ENCODE measurements around the gene TMEM270. TPM values are rescaled to one million over a fixed set of nuclear protein-coding genes. Genes with fewer than 3 reads are reported as not detected.
A peak's percentile ranks its signal among the peaks of the same experiment; 100 is the strongest.

Gene TMEM270
- total and polyA plus RNA-seq, 7 donors, result 0.39 TPM; not detected in 6

- intact Hi-C loops (cut with DNase I), result no loop called here
- no peak overlapping the region for H3K27ac ChIP-seq
- 77 to 83% methylated on average over 11 of the region's 11 CpGs for WGBS, 2 donors
- TF ChIP-seq POLR2AphosphoS5 (IDR thresholded peaks at IDR 0.05), result no peak
- no peaks in the 10 kb centered on the region for H3K27me3 ChIP-seq
- H3K4me3 ChIP-seq, result no peak overlapping the region
- no peak for DNase-seq
- no peaks in the 10 kb centered on the region for H3K36me3 ChIP-seq
- peaks cover 0 to 24% (median 17%) of the 10 kb centered on the region in 4 donors for H3K4me1 ChIP-seq
- H3K9me3 ChIP-seq, result no peaks in the 10 kb centered on the region
Measured at GRCh38 chr7:73823873-73824592, 36.9 kb upstream of the TMEM270 start.

DNA sequence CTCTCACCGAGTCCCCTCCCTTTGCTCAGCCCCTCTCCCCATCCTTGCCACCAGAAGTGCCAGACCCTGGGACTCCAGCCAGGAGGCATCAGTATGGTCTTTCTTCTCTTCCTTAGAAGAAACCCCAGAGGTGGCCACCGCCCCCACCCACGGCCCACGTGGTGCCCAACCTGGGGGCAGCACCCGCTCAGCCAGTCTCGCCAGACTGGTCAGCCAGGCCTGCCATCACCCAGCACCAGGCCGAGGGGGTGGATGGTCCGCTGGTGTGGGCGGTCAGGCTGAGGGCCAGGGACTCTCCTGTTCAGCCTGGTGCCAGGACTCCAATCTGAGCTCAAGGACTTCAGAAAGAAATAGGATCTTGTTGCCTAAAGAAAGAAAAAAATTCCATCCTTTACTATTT is 36.0 kb upstream of the TMEM270 start:
- Histone ChIP-seq H3K9me3 (no peaks in the 10 kb centered on the region), H3K4me3 (no peak overlapping the region), H3K36me3 (no peaks in the 10 kb centered on the region), H3K27me3 (no peaks in the 10 kb centered on the region), H3K27ac (no peak overlapping the region), H3K4me1 (peaks cover 0 to 24% (median 17%) of the 10 kb centered on the region in 4 donors)
- DNase-seq, result no peak
- WGBS, 2 donors, result 79 to 89% methylated on average over 9 of the region's 9 CpGs
- TF ChIP-seq EP300 (IDR thresholded peaks at IDR 0.05) (no peak), POLR2AphosphoS5 (IDR thresholded peaks at IDR 0.05) (no peak), POLR2A (IDR thresholded peaks at IDR 0.05) (no peak)
- TF ChIP-seq, protein P1, sequence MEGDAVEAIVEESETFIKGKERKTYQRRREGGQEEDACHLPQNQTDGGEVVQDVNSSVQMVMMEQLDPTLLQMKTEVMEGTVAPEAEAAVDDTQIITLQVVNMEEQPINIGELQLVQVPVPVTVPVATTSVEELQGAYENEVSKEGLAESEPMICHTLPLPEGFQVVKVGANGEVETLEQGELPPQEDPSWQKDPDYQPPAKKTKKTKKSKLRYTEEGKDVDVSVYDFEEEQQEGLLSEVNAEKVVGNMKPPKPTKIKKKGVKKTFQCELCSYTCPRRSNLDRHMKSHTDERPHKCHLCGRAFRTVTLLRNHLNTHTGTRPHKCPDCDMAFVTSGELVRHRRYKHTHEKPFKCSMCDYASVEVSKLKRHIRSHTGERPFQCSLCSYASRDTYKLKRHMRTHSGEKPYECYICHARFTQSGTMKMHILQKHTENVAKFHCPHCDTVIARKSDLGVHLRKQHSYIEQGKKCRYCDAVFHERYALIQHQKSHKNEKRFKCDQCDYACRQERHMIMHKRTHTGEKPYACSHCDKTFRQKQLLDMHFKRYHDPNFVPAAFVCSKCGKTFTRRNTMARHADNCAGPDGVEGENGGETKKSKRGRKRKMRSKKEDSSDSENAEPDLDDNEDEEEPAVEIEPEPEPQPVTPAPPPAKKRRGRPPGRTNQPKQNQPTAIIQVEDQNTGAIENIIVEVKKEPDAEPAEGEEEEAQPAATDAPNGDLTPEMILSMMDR (IDR thresholded peaks at IDR 0.05), result no peak
- intact Hi-C loops (cut with DNase I), result no loop called here

GRCh38 chr7:73827567-73828106 is 33.3 kb upstream of the TMEM270 start:
- no peaks in the 10 kb centered on the region for H3K36me3 ChIP-seq
- no peak overlapping the region for H3K4me3 ChIP-seq
- TF ChIP-seq, protein P1 (IDR thresholded peaks at IDR 0.05), result no peak
- TF ChIP-seq POLR2A (IDR thresholded peaks at IDR 0.05), result peak in 1 of 2 donors; percentile 8
- H3K9me3 ChIP-seq, result no peaks in the 10 kb centered on the region
- intact Hi-C loops (cut with DNase I), result no loop called here
- DNase-seq, result no peak
- H3K27me3 ChIP-seq, result peaks cover 0 to 7% (median 0%) of the 10 kb centered on the region in 3 donors
- WGBS, 2 donors, result 4 to 19% methylated on average over 11 of the region's 11 CpGs
- peak overlapping the region in 3 of 4 donors; percentile 10 to 28 (median 13) for H3K27ac ChIP-seq
- H3K4me1 ChIP-seq, result peaks cover 0 to 19% (median 15%) of the 10 kb centered on the region in 4 donors

- peaks cover 0 to 10% (median 0%) of the 10 kb centered on the region in 3 donors for H3K27me3 ChIP-seq
- no peak overlapping the region for H3K4me3 ChIP-seq
- H3K9me3 ChIP-seq, result no peaks in the 10 kb centered on the region
- intact Hi-C loops (cut with DNase I), result no loop called here
- no peaks in the 10 kb centered on the region for H3K36me3 ChIP-seq
- DNase-seq, result no peak
- H3K27ac ChIP-seq, result peak overlapping the region in 2 of 4 donors; percentile 2 to 28
- TF ChIP-seq POLR2A (IDR thresholded peaks at IDR 0.05) (no peak), EP300 (IDR thresholded peaks at IDR 0.05) (no peak), POLR2AphosphoS5 (IDR thresholded peaks at IDR 0.05) (peak in 1 of 4 donors; percentile 38)
- TF ChIP-seq, protein P1 (IDR thresholded peaks at IDR 0.05), result no peak
- H3K4me1 ChIP-seq, result peaks cover 0 to 13% (median 13%) of the 10 kb centered on the region in 4 donors
- WGBS, 2 donors, result 11 to 60% methylated on average over 14 of the region's 14 CpGs
Measured at GRCh38 chr7:73828107-73828803, 32.7 kb upstream of the TMEM270 start.

DNA sequence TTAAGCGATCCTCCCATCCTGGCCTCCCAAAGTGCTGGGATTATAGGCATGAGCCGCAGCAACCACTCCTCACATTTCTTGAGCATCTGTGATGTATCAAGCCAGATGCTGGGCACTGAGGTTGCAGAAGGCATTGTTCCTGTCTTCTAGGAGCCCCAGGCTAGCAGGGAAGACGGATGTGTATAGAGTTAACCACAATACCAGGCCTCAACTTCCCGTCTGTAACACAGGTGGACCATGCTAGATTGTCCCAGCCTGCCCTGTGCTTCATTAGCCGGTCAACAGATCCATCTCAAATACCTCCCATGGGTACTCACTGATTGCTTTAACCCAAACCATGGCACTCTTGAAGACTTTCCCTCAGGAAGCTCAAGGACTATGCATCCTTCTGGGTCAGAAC is 32.0 kb upstream of the TMEM270 start:
- no peak for DNase-seq
- peaks cover 0 to 11% (median 0%) of the 10 kb centered on the region in 3 donors for H3K27me3 ChIP-seq
- WGBS, 2 donors, result 44 to 74% methylated on average over 5 of the region's 5 CpGs
- no peak overlapping the region for H3K4me3 ChIP-seq
- TF ChIP-seq POLR2A (IDR thresholded peaks at IDR 0.05) (no peak), EP300 (IDR thresholded peaks at IDR 0.05) (no peak), POLR2AphosphoS5 (IDR thresholded peaks at IDR 0.05) (no peak)
- TF ChIP-seq, protein P1 (IDR thresholded peaks at IDR 0.05), result no peak
- intact Hi-C loops (cut with DNase I), result no loop called here
- H3K4me1 ChIP-seq, result peaks cover 0 to 13% (median 13%) of the 10 kb centered on the region in 4 donors
- H3K36me3 ChIP-seq, result no peaks in the 10 kb centered on the region
- H3K27ac ChIP-seq, result peak overlapping the region in 1 of 4 donors; percentile 2
- H3K9me3 ChIP-seq, result no peaks in the 10 kb centered on the region

Data from sigmoid colon (tissue), 7 donors.